HCT116 (cell line): ENCODE results near the gene SLC25A18. TPM values are rescaled to one million over a fixed set of nuclear protein-coding genes. Genes with fewer than 3 reads are reported as not detected.

Source experiments
- ATAC-seq: fragments of 200-7000 bp; cut with Tn5 transposase; 2 replicates; pipeline ENCODE4 v1.9.1; 2020; ENCODE audit warnings: mild to moderate bottlenecking, moderate library complexity
- BruUV-seq: library from RNA; stranded (reverse); fragments of 400-500 nt; replicated peaks from 2 replicates; lab custom pipeline; 2021; lab: Mats Ljungman, UMichigan
- CTCF ChIA-PET: fragments of 300-600 bp; sonication (Branson Sonifier 250); formaldehyde crosslinking; loops from one replicate; lab custom pipeline; 2021; ENCODE audit warnings: antibody characterized with exemption; lab: Charles Lee
- POLR2A ChIA-PET: fragments of 300-600, 350-600 bp; sonication (Branson Sonifier 250); formaldehyde crosslinking; loops from one replicate; lab custom pipeline; 2021; ENCODE audit warnings: antibody characterized with exemption; lab: Charles Lee
- RAD21 ChIA-PET, 2 experiments: fragments of 300-600 bp; sonication (Branson Sonifier 250); formaldehyde crosslinking; loops; one replicate each; lab custom pipeline; 2023; ENCODE audit warnings: low total read pairs in 2 of 2; ENCODE audit not compliant: uncharacterized antibody in 2 of 2, unreplicated experiment in 2 of 2, low non-redundant PET in 1 of 2; lab: Charles Lee
- DNase-seq: peaks from one replicate; pipeline ENCODE4 v3.0.0-alpha.2; 2010; ENCODE audit warnings: low read depth, low spot score
- H2AFZ ChIP-seq: fragments of 200-600 bp; shearing (Covaris generic), sonication (generic); 2 replicates; pipeline ENCODE4 v1.6.1; 2017; ENCODE audit warnings: low read depth, mixed run types, mixed read lengths, antibody characterized with exemption, low read length; ENCODE audit not compliant: poor library complexity, severe bottlenecking
- H3K27ac ChIP-seq: 2 replicates; pipeline ENCODE4 v1.5.1; 2012; ENCODE audit warnings: low read depth, low read length
- H3K27me3 ChIP-seq: fragments of 200-600 bp; sonication (generic); 2 replicates; pipeline ENCODE4 v1.6.1; 2016; ENCODE audit warnings: mixed run types, low read length, mixed read lengths; ENCODE audit not compliant: insufficient read depth
- H3K36me3 ChIP-seq, 2 experiments: fragments of 200-500 bp in 1 of 2; fragments of 200-600 bp in 1 of 2; sonication (Bioruptor generic) in 1 of 2; sonication (generic) in 1 of 2; 2 replicates each; pipeline versions ENCODE4 v1.5.1 to v1.6.1; 2014 to 2016; ENCODE audit warnings: low read length in 2 of 2, inconsistent platforms in 1 of 2, mixed read lengths in 1 of 2, mixed run types in 1 of 2; ENCODE audit not compliant: insufficient read depth in 2 of 2, control insufficient read depth in 1 of 2
- H3K4me1 ChIP-seq, 2 experiments: fragments of 200-600 bp in 1 of 2; sonication (generic) in 1 of 2; 2 replicates each; pipeline versions ENCODE4 v1.5.1 to v1.6.1; 2012 to 2017; ENCODE audit warnings: low read length in 2 of 2, inconsistent platforms in 1 of 2, mild to moderate bottlenecking in 1 of 2, mixed read lengths in 1 of 2, mixed run types in 1 of 2, moderate library complexity in 1 of 2; ENCODE audit not compliant: insufficient read depth in 2 of 2, control insufficient read depth in 1 of 2
- H3K4me2 ChIP-seq: fragments of 200-600 bp; sonication (generic); 2 replicates; pipeline ENCODE4 v1.6.1; 2017; ENCODE audit warnings: mixed run types, low read length, mixed read lengths
- H3K4me3 ChIP-seq, 2 experiments: fragments of 200-600 bp in 1 of 2; sonication (generic) in 1 of 2; replicated peaks in 1 of 2; 2 replicates each; pipeline ENCODE4 v1.5.1; 2011 to 2016; ENCODE audit warnings: low read length in 2 of 2, control low read depth in 1 of 2, low read depth in 1 of 2, mild to moderate bottlenecking in 1 of 2, mixed read lengths in 1 of 2, mixed run types in 1 of 2
- H3K79me2 ChIP-seq: fragments of 200-600 bp; sonication (generic); 2 replicates; pipeline ENCODE4 v1.6.1; 2017; ENCODE audit warnings: mild to moderate bottlenecking, mixed run types, low read length, moderate library complexity, mixed read lengths; ENCODE audit not compliant: insufficient read depth
- H3K9ac ChIP-seq: fragments of 200-600 bp; sonication (generic); 2 replicates; pipeline ENCODE4 v1.6.1; 2016; ENCODE audit warnings: low read length, mixed read lengths
- H3K9me2 ChIP-seq: fragments of 200-600 bp; sonication (generic), shearing (Covaris generic); 2 replicates; pipeline ENCODE4 v1.6.1; 2017; ENCODE audit warnings: mixed run types, mild to moderate bottlenecking, moderate library complexity; ENCODE audit not compliant: insufficient read depth
- H3K9me3 ChIP-seq, 2 experiments: fragments of 200-500 bp in 1 of 2; fragments of 200-600 bp in 1 of 2; sonication (Bioruptor generic) in 1 of 2; sonication (generic) in 1 of 2; 2 replicates each; pipeline ENCODE4 v1.6.1; 2014 to 2017; ENCODE audit warnings: low read length in 2 of 2, mixed read lengths in 2 of 2, inconsistent platforms in 1 of 2, low read depth in 1 of 2, mild to moderate bottlenecking in 1 of 2, mixed run types in 1 of 2, moderate library complexity in 1 of 2; ENCODE audit not compliant: control insufficient read depth in 1 of 2, insufficient read depth in 1 of 2
- H4K20me1 ChIP-seq: fragments of 200-600 bp; sonication (generic), shearing (Covaris generic); 2 replicates; pipeline ENCODE4 v1.6.1; 2017; ENCODE audit warnings: mixed run types, mild to moderate bottlenecking, moderate library complexity; ENCODE audit not compliant: insufficient read depth
- CEBPB ChIP-seq: IDR thresholded peaks from 2 replicates; pipeline ENCODE4 v1.6.1; 2012; ENCODE audit warnings: low read depth
- ELF1 ChIP-seq: IDR thresholded peaks from 2 replicates; pipeline ENCODE4 v1.6.1; 2012; ENCODE audit warnings: low read depth, borderline replicate concordance
- EZH2 ChIP-seq: fragments of 200-600 bp; sonication (generic); IDR thresholded peaks from 2 replicates; pipeline ENCODE4 v1.6.1; 2017; ENCODE audit warnings: antibody characterized with exemption, mixed run types
- JUND ChIP-seq: IDR thresholded peaks from 2 replicates; pipeline ENCODE4 v1.6.1; 2012
- MAX ChIP-seq: IDR thresholded peaks from 2 replicates; pipeline ENCODE4 v1.6.1; 2012
- SIN3A ChIP-seq: IDR thresholded peaks from 2 replicates; pipeline ENCODE4 v1.6.1; 2012; ENCODE audit warnings: low read depth
- SRF ChIP-seq: IDR thresholded peaks from 2 replicates; pipeline ENCODE4 v1.6.1; 2012; ENCODE audit warnings: low read depth
- ZFX ChIP-seq: fragments of 450-650 bp; IDR thresholded peaks from 2 replicates; pipeline ENCODE4 v1.6.1; 2017
- intact Hi-C: fragments of 100-400 bp; cut with micrococcal nuclease; formaldehyde crosslinking; loops from 2 replicates; pipeline ENCODE4 v1.10.0; 2022
- total RNA-seq: library from RNA; stranded (reverse); gene quantifications from one replicate; pipeline ENCODE4 v1.2.1, GENCODE V29; 2021; ENCODE audit not compliant: unreplicated experiment
- TF ChIP-seq, protein P1 (sequence below): IDR thresholded peaks from 2 replicates; pipeline ENCODE4 v1.6.1; 2012; ENCODE audit warnings: low read depth
- TF ChIP-seq, protein P2 (sequence below), 3 experiments: fragments of 200-600 bp in 1 of 3; sonication (generic) in 1 of 3; IDR thresholded peaks in 2 of 3; conservative IDR thresholded peaks in 1 of 3; 2 replicates each; pipeline ENCODE4 v1.5.1; 2012 to 2017; ENCODE audit warnings: low read depth in 2 of 3, low read length in 2 of 3, antibody characterized with exemption in 1 of 3, borderline replicate concordance in 1 of 3, control low read depth in 1 of 3, mild to moderate bottlenecking in 1 of 3, mixed read lengths in 1 of 3, mixed run types in 1 of 3, moderate library complexity in 1 of 3; ENCODE audit not compliant: insufficient read depth in 1 of 3

SLC25A18 gene
- total RNA-seq, 1 experiment from 2014 or later: not detected

- H3K9me2 ChIP-seq: no peaks in the 10 kb centered on the region
- no peak overlapping the region for H2AFZ ChIP-seq
- H3K27me3 ChIP-seq: no peaks in the 10 kb centered on the region
- no TSS peak for BruUV-seq
- POLR2A ChIA-PET: interaction anchor here (0.8 kb wide), 1 partner anchor 11 kb away, joined by 3 read pairs; no protein-coding TSS in a partner anchor
- H4K20me1 ChIP-seq: no peaks in the 10 kb centered on the region
- CTCF ChIA-PET: interaction anchor here (1.6 kb wide), 1 partner anchor 28 kb away, joined by 3 read pairs; no protein-coding TSS in a partner anchor
- H3K9ac ChIP-seq: no peak overlapping the region
- peaks cover 5 to 6% of the 10 kb centered on the region in 2 experiments; a peak in 3 of 4 replicates for H3K36me3 ChIP-seq
- H3K4me1 ChIP-seq: no peaks in the 10 kb centered on the region
- intact Hi-C loops: no loop called here
- no peak overlapping the region for H3K4me3 ChIP-seq
- ATAC-seq: no peak
- RAD21 ChIA-PET: no interaction called here
- H3K79me2 ChIP-seq: no peaks in the 10 kb centered on the region
- H3K4me2 ChIP-seq: no peak overlapping the region
- H3K27ac ChIP-seq: no peak overlapping the region
- no peak for DNase-seq
- no peaks in the 10 kb centered on the region for H3K9me3 ChIP-seq
- no peak for TF ChIP-seq MAX
- TF ChIP-seq ZFX: no peak
- TF ChIP-seq, protein P1, sequence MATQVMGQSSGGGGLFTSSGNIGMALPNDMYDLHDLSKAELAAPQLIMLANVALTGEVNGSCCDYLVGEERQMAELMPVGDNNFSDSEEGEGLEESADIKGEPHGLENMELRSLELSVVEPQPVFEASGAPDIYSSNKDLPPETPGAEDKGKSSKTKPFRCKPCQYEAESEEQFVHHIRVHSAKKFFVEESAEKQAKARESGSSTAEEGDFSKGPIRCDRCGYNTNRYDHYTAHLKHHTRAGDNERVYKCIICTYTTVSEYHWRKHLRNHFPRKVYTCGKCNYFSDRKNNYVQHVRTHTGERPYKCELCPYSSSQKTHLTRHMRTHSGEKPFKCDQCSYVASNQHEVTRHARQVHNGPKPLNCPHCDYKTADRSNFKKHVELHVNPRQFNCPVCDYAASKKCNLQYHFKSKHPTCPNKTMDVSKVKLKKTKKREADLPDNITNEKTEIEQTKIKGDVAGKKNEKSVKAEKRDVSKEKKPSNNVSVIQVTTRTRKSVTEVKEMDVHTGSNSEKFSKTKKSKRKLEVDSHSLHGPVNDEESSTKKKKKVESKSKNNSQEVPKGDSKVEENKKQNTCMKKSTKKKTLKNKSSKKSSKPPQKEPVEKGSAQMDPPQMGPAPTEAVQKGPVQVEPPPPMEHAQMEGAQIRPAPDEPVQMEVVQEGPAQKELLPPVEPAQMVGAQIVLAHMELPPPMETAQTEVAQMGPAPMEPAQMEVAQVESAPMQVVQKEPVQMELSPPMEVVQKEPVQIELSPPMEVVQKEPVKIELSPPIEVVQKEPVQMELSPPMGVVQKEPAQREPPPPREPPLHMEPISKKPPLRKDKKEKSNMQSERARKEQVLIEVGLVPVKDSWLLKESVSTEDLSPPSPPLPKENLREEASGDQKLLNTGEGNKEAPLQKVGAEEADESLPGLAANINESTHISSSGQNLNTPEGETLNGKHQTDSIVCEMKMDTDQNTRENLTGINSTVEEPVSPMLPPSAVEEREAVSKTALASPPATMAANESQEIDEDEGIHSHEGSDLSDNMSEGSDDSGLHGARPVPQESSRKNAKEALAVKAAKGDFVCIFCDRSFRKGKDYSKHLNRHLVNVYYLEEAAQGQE: no peak
- TF ChIP-seq JUND: no peak
- TF ChIP-seq ELF1: no peak
- no peak for TF ChIP-seq SRF
- TF ChIP-seq EZH2: no peak
- no peak for TF ChIP-seq SIN3A
- TF ChIP-seq, protein P2, sequence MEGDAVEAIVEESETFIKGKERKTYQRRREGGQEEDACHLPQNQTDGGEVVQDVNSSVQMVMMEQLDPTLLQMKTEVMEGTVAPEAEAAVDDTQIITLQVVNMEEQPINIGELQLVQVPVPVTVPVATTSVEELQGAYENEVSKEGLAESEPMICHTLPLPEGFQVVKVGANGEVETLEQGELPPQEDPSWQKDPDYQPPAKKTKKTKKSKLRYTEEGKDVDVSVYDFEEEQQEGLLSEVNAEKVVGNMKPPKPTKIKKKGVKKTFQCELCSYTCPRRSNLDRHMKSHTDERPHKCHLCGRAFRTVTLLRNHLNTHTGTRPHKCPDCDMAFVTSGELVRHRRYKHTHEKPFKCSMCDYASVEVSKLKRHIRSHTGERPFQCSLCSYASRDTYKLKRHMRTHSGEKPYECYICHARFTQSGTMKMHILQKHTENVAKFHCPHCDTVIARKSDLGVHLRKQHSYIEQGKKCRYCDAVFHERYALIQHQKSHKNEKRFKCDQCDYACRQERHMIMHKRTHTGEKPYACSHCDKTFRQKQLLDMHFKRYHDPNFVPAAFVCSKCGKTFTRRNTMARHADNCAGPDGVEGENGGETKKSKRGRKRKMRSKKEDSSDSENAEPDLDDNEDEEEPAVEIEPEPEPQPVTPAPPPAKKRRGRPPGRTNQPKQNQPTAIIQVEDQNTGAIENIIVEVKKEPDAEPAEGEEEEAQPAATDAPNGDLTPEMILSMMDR (IDR thresholded peaks at IDR 0.05 in 2 of 3, conservative IDR thresholded peaks at IDR 0.05 in 1 of 3; ENCODE audit: borderline replicate concordance in 1 of 3, insufficient read depth in 1 of 3, low read depth in 2 of 3, low read length in 2 of 3): no peak
- no peak for TF ChIP-seq CEBPB
Measured at GRCh38 chr22:17586831-17587440, 23.6 kb downstream of the SLC25A18 start.
